ENCODE results near the gene HOXA11. TPM values are rescaled to one million over a fixed set of nuclear protein-coding genes. Genes with fewer than 3 reads are reported as not detected.

The HOXA11 gene
- total RNA-seq, 1 experiment from 2014 or later, result not detected

GRCh38 chr7:27208998-27209397 lies 24.0 kb upstream of the HOXA11 start:
- no peak for TF ChIP-seq CTCF (conservative IDR thresholded peaks at IDR 0.05)
- peaks cover 100% of the 10 kb centered on the region for H3K27me3 Mint-ChIP-seq (ENCODE audit: low read depth)

More at GRCh38 chr7:27208998-27209397, 24.0 kb upstream of the HOXA11 start:
- H3K23ac ChIP-seq (ENCODE audit: insufficient read length, low read depth, low read length), result no peak overlapping the region
- H3K4ac ChIP-seq (ENCODE audit: low read depth, low read length), result no peak overlapping the region
- no peak overlapping the region for H3K4me3 Mint-ChIP-seq
- no peak overlapping the region for H2AK5ac ChIP-seq (ENCODE audit: insufficient read length, low read length)
- H2BK15ac ChIP-seq (ENCODE audit: low read depth, low read length), result no peak overlapping the region
- H3K4me1 Mint-ChIP-seq, result peaks cover 10 to 20% of the 10 kb centered on the region in 2 experiments
- H3K18ac ChIP-seq (ENCODE audit: insufficient read length, low read depth, low read length), result no peak overlapping the region
- no peak overlapping the region for H4K5ac ChIP-seq (ENCODE audit: insufficient read length, low read depth, low read length)
- no CpG with 5 or more reads among the region's 4 CpGs for WGBS (ENCODE audit: extremely low coverage, insufficient read length, low lambda C conversion rate)
- no peak overlapping the region for H2BK5ac ChIP-seq (ENCODE audit: insufficient read length, low read length)
- H3K27me3 ChIP-seq (ENCODE audit: insufficient read depth, low read length), result peaks cover 100% of the 10 kb centered on the region
- no peaks in the 10 kb centered on the region for H3K79me1 ChIP-seq (ENCODE audit: insufficient read depth, low read depth, low read length, poor library complexity, severe bottlenecking)
- no peak overlapping the region for H3T11ph ChIP-seq (ENCODE audit: low read length)
- no peak overlapping the region for H3K27ac Mint-ChIP-seq
- no peak overlapping the region for H3K9ac ChIP-seq (ENCODE audit: extremely low read depth, insufficient read length, low read length)
- H2BK20ac ChIP-seq (ENCODE audit: low read depth, low read length, poor library complexity, severe bottlenecking), result no peak overlapping the region
- H2BK12ac ChIP-seq (ENCODE audit: insufficient read length, low read depth, low read length), result no peak overlapping the region
- DNase-seq, result no peak
- H3K9me3 ChIP-seq (ENCODE audit: control insufficient read depth, low read depth, low read length), result no peaks in the 10 kb centered on the region
- H3K56ac ChIP-seq (ENCODE audit: insufficient read length, low read depth, low read length), result no peak overlapping the region
- peaks cover 0 to 1% (median 0%) of the 10 kb centered on the region in 3 experiments; a peak in 1 of 7 replicates for H3K36me3 Mint-ChIP-seq (ENCODE audit: insufficient read depth in 1 of 3, low read depth in 3 of 3)
- H4K8ac ChIP-seq (replicated peaks; ENCODE audit: insufficient read length, low read depth, low read length), result no peak overlapping the region
- H2AFZ ChIP-seq (ENCODE audit: low read length), result no peak overlapping the region
- peaks cover 8% of the 10 kb centered on the region for H3K23me2 ChIP-seq (ENCODE audit: insufficient read length, low read depth, low read length, poor library complexity, severe bottlenecking)
- no peak overlapping the region for H3K4me2 ChIP-seq (ENCODE audit: insufficient read depth, insufficient read length, low read length)
- H3K14ac ChIP-seq (ENCODE audit: insufficient read depth, low read length), result no peak overlapping the region
- H4K20me1 ChIP-seq (ENCODE audit: control insufficient read depth, insufficient read depth, insufficient read length), result no peaks in the 10 kb centered on the region
- H3K27ac ChIP-seq (ENCODE audit: insufficient read length, low read depth, low read length), result no peak overlapping the region
- no peak overlapping the region for H2BK120ac ChIP-seq (ENCODE audit: low read depth, low read length, poor library complexity, severe bottlenecking)
- H3K4me1 ChIP-seq (ENCODE audit: insufficient read depth, low read length), result no peaks in the 10 kb centered on the region
- no peaks in the 10 kb centered on the region for H3K79me2 ChIP-seq (ENCODE audit: insufficient read depth, low read length)
- no peak overlapping the region for H4K91ac ChIP-seq (ENCODE audit: insufficient read length, low read depth, low read length)
- H3K9me3 Mint-ChIP-seq, result peaks cover 3 to 8% of the 10 kb centered on the region in 2 experiments; a peak in 3 of 5 replicates

All from H9 (cell line).